Uterus (tissue), 4 donors: ENCODE results near the gene SUPT4H1. TPM values are rescaled to one million over a fixed set of nuclear protein-coding genes. Genes with fewer than 3 reads are reported as not detected.

Source experiments
- DNase-seq, 2 donors: peaks; one replicate each; pipeline ENCODE4 v3.0.0-alpha.2; 2019 to 2020
- H3K27ac ChIP-seq, 2 donors: fragments of 200-600 bp; sonication (generic); 1 replicate in 1 of 2; 2 replicates in 1 of 2; pipeline ENCODE4 v1.5.1; 2016 to 2018
- H3K27me3 ChIP-seq, 2 donors: fragments of 200-600 bp; sonication (generic); one replicate each; pipeline ENCODE4 v1.5.1; 2018 to 2019; ENCODE audit warnings: control low read depth in 1 of 2
- H3K36me3 ChIP-seq, 2 donors: fragments of 200-600 bp; sonication (generic); one replicate each; pipeline ENCODE4 v1.5.1; 2019; ENCODE audit warnings: control low read depth in 1 of 2
- H3K4me1 ChIP-seq, 2 donors: fragments of 200-600 bp; sonication (generic); one replicate each; pipeline ENCODE4 v1.5.1; 2018 to 2019; ENCODE audit warnings: control low read depth in 1 of 2
- H3K4me3 ChIP-seq, 2 donors: fragments of 200-600 bp; sonication (generic); 1 replicate in 1 of 2; 2 replicates in 1 of 2; pipeline ENCODE4 v1.5.1; 2018 to 2019; ENCODE audit warnings: mild to moderate bottlenecking in 1 of 2
- H3K9me3 ChIP-seq, 2 donors: fragments of 200-600 bp; sonication (generic); one replicate each; pipeline ENCODE4 v1.5.1; 2019; ENCODE audit warnings: control low read depth in 1 of 2
- CTCF ChIP-seq, 4 experiments: fragments of 200-600 bp in 2 of 4; fragments of 450-650 bp in 2 of 4; sonication (generic) in 2 of 4; IDR thresholded peaks; one replicate each; pipeline ENCODE4 v1.5.1; 2016 to 2019; ENCODE audit warnings: antibody characterized with exemption in 4 of 4, mild to moderate bottlenecking in 2 of 4, moderate library complexity in 1 of 4
- POLR2A ChIP-seq, 2 donors: fragments of 450-650 bp; IDR thresholded peaks; one replicate each; pipeline ENCODE4 v1.6.1; 2016; ENCODE audit warnings: antibody characterized with exemption in 2 of 2, mild to moderate bottlenecking in 1 of 2, moderate library complexity in 1 of 2
- intact Hi-C: fragments of 100-400 bp; cut with DNase I; formaldehyde crosslinking; loops from one replicate; pipeline ENCODE4 v1.15.1; 2023; ENCODE audit warnings: low total_unique reads
- total RNA-seq, 4 donors: library from RNA; depleted of rRNA in 3 of 4; stranded (reverse); fragments of >200 nt in 3 of 4; gene quantifications; one replicate each; pipeline versions ENCODE4 v1.1.0 to v1.2.4, GENCODE V29; 2014 to 2023
- donor health status: DM: yes; HTN: yes; CAD: no.

SUPT4H1 gene
- total RNA-seq, 4 donors from 2014 or later, result 31.1 to 267 (median 98.1) TPM

GRCh38 chr17:58325289-58325726 is 26.7 kb downstream of the SUPT4H1 start:
- peak overlapping the region in 1 of 2 donors; percentile 75 for H3K4me3 ChIP-seq
- no peak for DNase-seq
- no peaks in the 10 kb centered on the region for H3K4me1 ChIP-seq
- H3K27ac ChIP-seq, result no peak overlapping the region
- no peaks in the 10 kb centered on the region for H3K27me3 ChIP-seq
- H3K9me3 ChIP-seq, result no peaks in the 10 kb centered on the region
- H3K36me3 ChIP-seq, result no peaks in the 10 kb centered on the region
- no peak for TF ChIP-seq CTCF (IDR thresholded peaks at IDR 0.05)
- TF ChIP-seq POLR2A (IDR thresholded peaks at IDR 0.05), result no peak
- intact Hi-C loops, result no loop called here

GRCh38 chr17:58324409-58325288 is 27.4 kb downstream of the SUPT4H1 start:
- intact Hi-C loops, result no loop called here
- Histone ChIP-seq H3K4me1 (no peaks in the 10 kb centered on the region), H3K27me3 (no peaks in the 10 kb centered on the region), H3K36me3 (no peaks in the 10 kb centered on the region), H3K9me3 (no peaks in the 10 kb centered on the region), H3K4me3 (peak overlapping the region; percentile 54 to 75), H3K27ac (peak overlapping the region; percentile 64 to 81)
- DNase-seq, result peak in 1 of 2 donors; percentile 55
- TF ChIP-seq CTCF (IDR thresholded peaks at IDR 0.05) (no peak), POLR2A (IDR thresholded peaks at IDR 0.05) (peak in 1 of 2 donors; percentile 30)

- Histone ChIP-seq H3K27ac (peak overlapping the region; percentile 64 to 81), H3K4me3 (peak overlapping the region; percentile 54 to 75), H3K27me3 (no peaks in the 10 kb centered on the region), H3K36me3 (no peaks in the 10 kb centered on the region), H3K4me1 (no peaks in the 10 kb centered on the region), H3K9me3 (no peaks in the 10 kb centered on the region)
- no peak for DNase-seq
- TF ChIP-seq CTCF (IDR thresholded peaks at IDR 0.05) (no peak), POLR2A (IDR thresholded peaks at IDR 0.05) (no peak)
- intact Hi-C loops, result no loop called here
These were observed 28.0 kb downstream of the SUPT4H1 start for GRCh38 chr17:58324056-58324408.

- Histone ChIP-seq H3K36me3 (no peaks in the 10 kb centered on the region), H3K4me3 (peak overlapping the region; percentile 54 to 75), H3K27ac (peak overlapping the region; percentile 64 to 81), H3K9me3 (no peaks in the 10 kb centered on the region), H3K4me1 (no peaks in the 10 kb centered on the region), H3K27me3 (no peaks in the 10 kb centered on the region)
- no peak for DNase-seq
- TF ChIP-seq POLR2A (IDR thresholded peaks at IDR 0.05) (no peak), CTCF (IDR thresholded peaks at IDR 0.05) (no peak)
- intact Hi-C loops, result no loop called here
These were observed 28.5 kb downstream of the SUPT4H1 start for GRCh38 chr17:58323366-58324055.
